22Rv1 (cell line): ENCODE data around the gene TUBG2.

Source experiments
- ZFX ChIP-seq: fragments of 450-650 bp; IDR thresholded peaks from 2 replicates; pipeline ENCODE4 v1.6.1; 2017; ENCODE audit warnings: antibody characterized with exemption, borderline replicate concordance
- TF ChIP-seq, protein P1 (sequence below): fragments of 450-650 bp; IDR thresholded peaks from 2 replicates; pipeline ENCODE4 v1.5.1; 2017; ENCODE audit warnings: mild to moderate bottlenecking

DNA sequence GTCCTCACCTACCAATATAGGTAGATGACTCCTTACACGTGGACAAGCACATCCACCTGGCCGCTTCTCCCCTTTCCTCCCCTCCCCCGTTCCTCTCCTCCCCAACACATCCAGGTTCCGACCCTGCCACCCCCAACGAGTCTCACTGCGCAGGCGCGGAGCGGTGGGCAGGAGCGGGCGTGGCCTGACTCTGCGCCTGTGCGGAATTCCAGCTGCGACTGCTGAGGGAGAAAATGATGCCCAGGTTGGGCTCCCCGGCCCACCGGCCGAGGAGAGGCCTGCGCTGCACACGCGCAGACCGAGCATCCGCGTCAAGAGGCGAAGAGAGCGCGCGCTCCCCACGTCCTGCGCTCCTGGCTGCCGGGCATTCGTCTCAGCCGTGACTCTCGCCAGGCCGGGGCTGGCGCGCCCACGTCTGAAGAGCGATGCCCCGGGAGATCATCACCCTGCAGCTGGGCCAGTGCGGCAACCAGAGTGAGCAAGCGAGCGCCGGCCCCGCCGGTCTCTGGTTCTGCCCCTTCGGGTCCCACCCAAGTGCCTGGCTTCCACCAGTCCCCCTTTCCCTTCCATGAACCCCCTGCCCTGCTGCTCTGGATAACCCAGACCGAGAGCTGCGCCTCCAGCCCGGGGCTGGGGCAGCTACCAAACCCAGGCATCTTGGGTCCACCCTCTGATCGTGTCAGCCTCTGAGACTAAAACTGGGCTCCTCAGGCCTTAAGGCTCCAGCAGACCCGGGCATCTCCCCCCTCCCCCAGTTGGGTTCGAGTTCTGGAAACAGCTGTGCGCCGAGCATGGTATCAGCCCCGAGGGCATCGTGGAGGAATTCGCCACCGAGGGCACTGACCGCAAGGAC lies at the start of gene TUBG2:
- TF ChIP-seq, protein P1, sequence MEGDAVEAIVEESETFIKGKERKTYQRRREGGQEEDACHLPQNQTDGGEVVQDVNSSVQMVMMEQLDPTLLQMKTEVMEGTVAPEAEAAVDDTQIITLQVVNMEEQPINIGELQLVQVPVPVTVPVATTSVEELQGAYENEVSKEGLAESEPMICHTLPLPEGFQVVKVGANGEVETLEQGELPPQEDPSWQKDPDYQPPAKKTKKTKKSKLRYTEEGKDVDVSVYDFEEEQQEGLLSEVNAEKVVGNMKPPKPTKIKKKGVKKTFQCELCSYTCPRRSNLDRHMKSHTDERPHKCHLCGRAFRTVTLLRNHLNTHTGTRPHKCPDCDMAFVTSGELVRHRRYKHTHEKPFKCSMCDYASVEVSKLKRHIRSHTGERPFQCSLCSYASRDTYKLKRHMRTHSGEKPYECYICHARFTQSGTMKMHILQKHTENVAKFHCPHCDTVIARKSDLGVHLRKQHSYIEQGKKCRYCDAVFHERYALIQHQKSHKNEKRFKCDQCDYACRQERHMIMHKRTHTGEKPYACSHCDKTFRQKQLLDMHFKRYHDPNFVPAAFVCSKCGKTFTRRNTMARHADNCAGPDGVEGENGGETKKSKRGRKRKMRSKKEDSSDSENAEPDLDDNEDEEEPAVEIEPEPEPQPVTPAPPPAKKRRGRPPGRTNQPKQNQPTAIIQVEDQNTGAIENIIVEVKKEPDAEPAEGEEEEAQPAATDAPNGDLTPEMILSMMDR = no peak
- no peak for TF ChIP-seq ZFX
